HG03095 (cell line): ENCODE data around the gene SNHG17.
A peak's percentile ranks its signal among the peaks of the same experiment; 100 is the strongest.
"Not testable (repeated sequence)": the region's sequence is repeated elsewhere in the genome, so short reads cannot be mapped to it uniquely, and the experiment has no call there.

ENCODE experiments used
- ATAC-seq: cut with Tn5 transposase; IDR thresholded peaks from one replicate; pipeline ENCODE4 v1.9.1; 2021; ENCODE audit warnings: moderate library complexity; ENCODE audit not compliant: unreplicated experiment

SNHG17 gene

GRCh38 chr20:38447931-38448675, 13.0 kb upstream of the SNHG17 start:
- no peak for ATAC-seq

DNA sequence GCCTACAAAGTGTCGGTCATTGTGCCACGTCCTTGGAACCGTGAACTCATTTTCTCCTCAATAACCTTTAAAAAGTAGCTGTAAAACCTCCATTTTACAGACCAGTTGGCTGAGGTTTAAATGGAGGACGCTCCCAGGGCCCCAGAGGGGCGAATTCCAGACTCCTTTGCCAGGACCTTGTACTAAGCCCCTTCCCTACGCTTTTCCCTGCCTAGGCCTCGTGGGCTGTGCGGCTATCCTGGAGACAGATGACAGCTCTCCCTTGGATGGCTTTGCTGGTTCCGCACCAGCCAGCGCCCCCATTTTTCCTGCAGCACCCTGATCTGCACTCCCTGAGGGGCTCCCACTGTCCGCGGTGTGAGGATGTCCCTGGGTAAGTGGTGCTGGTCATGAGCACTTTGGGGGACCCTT, 12.1 kb upstream of the SNHG17 start:
- ATAC-seq: no peak

DNA sequence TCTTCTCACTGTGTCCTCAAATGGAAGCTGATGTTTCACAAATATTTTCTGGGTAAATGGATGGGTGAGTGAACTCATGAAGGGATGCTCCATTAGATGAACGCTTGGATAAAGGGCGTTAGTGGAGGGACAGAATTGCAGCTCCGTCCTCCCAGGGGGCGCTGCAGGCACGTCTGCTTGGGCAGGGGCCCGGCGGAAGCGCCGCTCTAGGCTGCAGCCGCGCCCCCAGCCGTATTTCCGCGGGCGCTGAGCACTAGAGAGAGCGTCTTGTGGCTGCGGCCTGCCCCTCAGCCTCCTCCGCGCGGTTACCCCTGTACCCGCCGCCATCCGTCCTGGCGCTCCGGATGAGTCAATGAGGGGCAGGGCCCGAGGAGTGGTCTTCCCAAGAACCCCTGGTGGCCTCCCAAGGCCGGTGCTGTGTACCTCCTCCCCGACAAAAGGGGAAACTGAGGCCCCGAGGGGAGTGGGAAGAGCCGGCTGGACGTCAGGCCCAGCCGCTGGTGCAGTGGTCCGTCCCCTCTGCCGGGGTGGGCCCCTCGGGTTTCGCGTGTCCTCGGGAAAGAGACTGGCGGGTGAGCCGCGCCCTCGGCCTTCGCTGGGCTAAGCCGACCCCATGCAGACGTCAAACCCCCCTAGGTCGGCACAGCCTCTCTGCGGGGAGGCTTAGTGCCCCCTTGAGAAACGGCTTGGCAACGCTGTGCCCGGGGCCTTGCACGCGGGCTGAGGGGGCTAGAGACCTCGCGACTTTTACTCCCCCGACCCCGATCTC, 11.5 kb upstream of the SNHG17 start:
- peak; percentile 82 for ATAC-seq

DNA sequence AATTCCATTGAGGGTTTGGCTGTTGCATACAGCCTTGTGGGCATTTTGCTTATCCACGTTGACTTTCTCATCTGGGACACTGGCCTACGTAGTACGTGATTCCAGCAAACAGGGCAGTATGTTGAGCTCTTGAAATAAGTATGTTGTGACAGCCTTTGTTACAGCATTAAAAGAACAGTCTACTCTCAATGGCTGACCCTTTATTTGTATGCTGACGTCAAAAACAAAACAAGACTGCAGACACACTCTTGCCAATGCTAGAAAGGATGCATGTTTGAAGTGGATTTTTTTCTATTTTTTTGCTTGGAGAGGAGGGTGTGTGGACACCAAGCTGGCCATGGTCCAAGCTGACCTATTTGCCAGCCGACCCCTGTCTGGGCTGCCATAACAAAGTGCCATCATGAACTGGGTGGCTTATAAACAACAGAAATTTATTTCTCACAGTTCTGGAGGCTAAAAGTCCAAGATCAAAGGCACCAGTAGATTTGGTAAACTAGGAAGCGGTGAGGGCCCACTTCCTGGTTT, 10.8 kb upstream of the SNHG17 start:
- no peak for ATAC-seq

DNA sequence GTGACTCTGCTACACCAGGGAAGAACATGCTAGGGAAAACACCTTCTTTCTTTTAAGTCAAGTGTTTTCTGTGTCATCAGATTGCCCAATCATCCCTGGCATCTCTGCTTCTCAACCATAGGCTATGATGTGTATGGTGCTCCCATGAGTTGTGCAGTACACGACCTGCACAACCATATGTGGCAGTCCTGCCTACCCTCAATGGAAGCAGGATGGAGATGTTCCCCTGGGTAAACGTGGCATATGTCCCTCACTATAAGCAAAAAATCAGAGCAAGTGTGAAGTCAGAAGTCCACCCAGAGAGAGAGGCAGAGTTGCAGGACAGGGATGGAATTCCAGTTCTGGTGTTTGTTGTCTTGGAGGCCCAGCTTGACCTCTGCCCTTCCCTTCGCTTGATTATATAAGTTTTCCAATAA, 10.3 kb upstream of the SNHG17 start:
- no peak for ATAC-seq

- no peak for ATAC-seq
Measured at GRCh38 chr20:38441916-38442315, 6.8 kb upstream of the SNHG17 start.

DNA sequence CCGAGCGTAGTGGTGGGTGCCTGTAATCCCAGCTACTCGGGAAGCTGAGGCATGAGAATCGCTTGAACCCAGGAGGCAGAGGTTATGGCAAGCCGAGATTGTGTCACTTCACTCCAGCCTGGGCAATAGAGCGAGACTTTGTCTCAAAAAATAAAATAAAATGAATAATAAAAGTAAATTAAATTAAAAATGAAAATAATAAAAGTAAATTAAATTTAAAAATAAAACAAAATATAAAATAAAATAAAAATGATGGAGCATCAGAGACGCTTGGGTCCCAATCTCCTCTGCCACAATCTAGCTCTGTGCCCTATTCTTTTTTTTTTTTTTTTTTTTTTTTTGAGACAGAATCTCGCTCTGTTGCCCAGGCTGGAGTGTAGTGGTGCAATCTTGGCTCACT, 6.0 kb upstream of the SNHG17 start:
- ATAC-seq: not testable (repeated sequence)

GRCh38 chr20:38437796-38438195, 2.7 kb upstream of the SNHG17 start:
- no peak for ATAC-seq

DNA sequence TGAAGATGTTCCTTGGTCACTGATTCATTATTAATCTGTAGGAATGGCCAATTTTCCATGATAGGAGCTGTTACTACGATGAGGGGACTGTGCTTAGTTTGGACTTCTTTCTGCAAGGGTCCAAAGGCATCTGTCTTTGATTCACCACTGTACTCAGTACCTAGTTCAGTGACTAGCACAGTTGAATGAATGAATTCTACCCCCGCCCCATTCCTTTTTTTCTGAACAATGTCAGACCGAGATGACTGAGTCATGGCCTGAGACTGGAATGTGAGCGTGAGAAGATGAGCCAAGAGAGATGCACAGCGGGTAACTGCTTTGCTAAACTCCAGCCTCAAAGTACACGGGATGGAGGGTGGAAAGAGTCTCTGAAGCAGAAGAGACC, 419 bp upstream of the SNHG17 start:
- no peak for ATAC-seq

- no peak for ATAC-seq
Measured at GRCh38 chr20:38434301-38434741, 807 bp downstream of the SNHG17 start.

DNA sequence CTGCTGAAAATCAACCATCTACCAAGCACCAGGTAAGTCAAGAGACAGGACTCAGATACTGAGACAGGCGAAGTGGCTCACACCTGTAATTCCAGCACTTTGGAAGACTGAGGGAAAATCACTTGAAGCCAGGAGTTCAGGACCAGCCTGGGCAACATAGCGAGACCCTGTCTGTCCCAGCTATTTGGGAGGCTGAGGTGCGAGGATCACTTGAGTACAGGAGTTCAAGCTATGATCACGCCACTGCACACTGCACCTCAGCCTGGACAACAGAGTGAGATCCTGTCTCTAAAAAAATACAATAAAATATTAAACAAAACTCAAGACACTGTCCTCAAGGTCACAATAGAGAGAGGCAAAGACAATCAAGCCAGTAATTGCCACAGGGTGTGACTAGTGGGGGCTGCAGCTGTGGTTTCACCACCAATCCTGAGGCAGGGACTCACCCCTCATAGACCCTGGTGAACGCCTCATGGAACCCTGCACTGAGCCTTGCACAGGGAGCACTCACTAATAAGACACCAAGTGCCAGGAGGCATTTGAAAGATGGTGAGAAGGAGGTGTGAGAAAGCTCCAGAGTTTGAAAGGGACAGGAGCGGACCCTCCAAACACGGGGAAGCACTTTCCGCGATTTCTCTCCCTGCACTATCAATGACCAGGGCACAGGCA, 1.7 kb downstream of the SNHG17 start:
- no peak for ATAC-seq

DNA sequence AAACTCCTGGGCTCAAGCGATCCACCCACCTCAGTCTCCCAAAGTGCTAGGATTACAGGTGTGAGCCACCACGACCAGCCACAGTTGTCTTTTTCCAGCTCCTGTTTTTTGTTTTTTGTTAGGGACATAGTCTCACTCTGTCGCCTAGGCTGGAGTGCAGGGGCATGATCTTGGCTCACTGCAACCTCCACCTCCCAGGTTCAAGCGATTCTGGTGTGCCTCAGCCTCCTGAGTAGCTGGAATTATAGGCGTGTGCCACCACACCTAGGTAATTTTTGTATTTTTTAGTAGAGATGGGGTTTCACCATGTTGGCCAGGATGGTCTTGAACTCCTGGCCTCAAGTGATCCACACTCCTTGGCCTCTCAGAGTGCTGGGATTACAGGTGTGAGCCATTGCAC, 2.3 kb downstream of the SNHG17 start:
- not testable (repeated sequence) for ATAC-seq

DNA sequence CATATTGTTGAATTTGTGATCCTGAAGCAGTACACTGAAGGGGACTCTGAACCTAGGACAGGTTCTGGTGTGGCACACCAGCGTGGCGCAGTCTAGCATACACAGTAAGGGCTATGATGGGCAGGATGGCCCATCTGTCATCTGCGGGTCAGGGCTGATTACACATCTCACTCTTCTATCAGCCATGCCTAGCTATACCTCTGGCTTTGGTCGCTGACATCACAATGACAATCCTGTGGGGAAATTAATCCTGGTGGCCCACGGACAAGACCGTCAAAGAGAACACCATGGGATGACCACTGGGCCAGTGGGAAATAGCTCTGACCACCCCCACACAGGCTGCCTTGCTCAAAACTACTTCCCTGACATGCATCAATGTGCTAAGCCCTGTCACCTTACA, 2.8 kb downstream of the SNHG17 start:
- no peak for ATAC-seq

DNA sequence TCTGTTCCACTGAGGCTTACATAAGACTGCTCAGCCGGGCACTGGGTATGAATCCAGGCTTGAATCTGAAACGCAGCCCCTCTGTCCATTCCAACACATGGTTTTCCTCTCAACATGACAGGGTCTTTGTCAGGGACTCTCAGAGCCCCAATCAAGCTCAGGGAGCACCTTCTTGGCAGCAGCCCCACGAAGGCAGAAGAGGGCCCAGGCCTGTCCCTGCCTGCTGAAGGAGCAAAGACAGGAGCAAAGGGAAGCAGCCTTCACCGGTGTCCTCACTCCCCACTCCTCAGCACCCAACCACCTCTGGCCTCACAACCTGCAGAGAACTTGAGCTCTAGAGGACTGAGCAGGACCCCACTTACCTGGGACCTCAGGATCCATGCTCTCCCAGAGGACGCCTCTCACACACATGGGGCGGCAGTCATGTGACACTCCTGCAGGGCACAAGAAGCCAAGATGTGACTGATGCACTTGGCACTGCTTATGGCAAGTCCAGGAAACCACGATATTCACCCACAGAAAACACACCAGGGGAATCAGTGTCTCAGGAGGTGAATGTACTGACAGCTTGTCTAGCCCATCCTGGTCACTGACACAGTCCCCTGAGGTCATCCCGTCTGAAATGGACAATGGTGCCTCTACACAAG, 4.3 kb downstream of the SNHG17 start:
- no peak for ATAC-seq

GRCh38 chr20:38429301-38429700, 5.8 kb downstream of the SNHG17 start:
- no peak for ATAC-seq

DNA sequence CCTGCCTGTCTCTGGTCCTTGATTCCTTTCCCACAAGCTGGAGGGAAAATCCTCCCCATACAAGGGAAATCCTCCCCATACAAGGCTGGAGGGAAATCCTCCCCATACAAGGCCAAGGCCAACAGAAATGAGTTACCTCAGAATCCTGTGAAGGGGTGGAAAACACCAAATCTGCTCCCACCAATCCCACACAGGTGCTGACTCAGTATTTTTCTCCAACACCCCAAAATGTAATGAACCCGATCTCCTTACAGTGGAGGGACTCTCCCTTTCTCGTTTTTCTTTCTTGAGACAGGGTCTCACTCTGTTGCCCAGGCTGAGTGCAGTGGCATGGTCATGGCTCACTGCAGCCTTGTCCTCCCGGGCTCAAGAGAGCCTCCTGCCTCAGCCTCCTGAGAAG, 6.3 kb downstream of the SNHG17 start:
- no peak for ATAC-seq

- no peak for ATAC-seq
Measured at GRCh38 chr20:38427655-38428023, 7.5 kb downstream of the SNHG17 start.

DNA sequence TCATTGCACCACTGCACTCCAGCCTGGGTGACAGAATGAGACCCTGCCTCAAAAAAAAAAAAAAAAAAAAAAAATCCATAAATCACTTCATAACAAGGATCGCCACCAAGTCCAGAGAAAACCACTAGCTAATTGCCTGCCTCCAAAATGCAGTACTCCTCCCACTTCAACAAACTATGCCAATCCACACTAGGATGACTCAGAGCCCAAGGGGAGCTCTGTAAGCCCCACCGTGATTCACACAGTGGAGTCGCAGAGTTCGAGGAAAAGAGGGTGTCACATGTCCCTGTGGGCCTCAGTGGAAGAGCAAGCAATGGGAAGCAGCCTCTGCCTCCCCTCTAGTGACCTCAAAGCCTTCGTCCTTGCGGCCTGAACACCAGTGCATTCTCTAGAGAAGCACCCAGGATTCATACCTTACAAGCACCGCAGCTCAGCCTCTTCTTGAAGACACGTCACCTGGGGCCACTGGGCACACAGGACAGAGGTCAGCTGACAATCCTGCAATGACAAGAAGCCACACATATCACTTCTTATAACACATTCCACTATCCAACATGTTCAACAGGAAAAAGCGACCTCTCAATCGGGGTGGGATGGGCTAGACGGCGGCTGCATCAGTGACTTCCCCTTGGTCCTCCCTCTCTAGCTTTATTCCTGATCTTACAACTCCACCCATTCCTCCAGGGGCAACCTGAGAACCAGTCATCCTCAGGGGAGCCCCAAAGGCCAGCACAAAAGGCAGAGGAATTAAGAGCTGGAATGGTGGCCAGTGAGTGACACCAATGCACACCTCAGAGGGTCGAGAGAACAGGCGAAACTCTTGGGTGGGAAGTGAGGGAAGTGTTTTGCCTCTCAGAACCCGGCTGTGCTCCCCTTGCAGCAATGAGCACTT, 8.9 kb downstream of the SNHG17 start:
- ATAC-seq: no peak

DNA sequence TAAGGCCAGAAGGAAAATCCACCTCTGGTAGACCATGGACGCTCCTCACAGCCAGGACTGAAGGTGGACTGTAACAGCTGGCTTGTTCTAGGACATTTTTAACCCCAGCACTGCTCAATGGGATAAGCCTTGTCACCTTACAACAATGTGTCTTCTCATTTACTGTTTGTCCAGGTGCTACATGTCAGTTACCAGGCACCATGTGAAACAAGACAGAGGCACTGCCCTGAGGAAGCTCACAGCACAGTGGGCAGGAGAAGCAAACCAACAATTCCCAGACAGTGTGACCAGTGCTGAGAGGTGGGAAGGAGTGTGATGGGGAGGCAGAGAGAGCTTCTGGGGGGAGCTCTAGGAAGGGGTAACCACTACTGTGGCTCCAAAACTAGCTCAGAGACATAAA, 10.7 kb downstream of the SNHG17 start:
- ATAC-seq: no peak

- ATAC-seq: no peak
Measured at GRCh38 chr20:38423541-38423940, 11.6 kb downstream of the SNHG17 start.
